ENCODE data around the gene PPP1R3G. TPM values are rescaled to one million over a fixed set of nuclear protein-coding genes. Genes with fewer than 3 reads are reported as not detected.

The PPP1R3G gene
- total and polyA plus RNA-seq, 2 of the 13 experiments (the other 11 are each of a cell fraction or from before 2014, with no cell fraction given): 1.2 to 1.3 TPM

- no peak overlapping the region for H3K9ac ChIP-seq (ENCODE audit: insufficient read depth, low read depth, low read length)
- peak overlapping the region; percentile 83 for H3K27ac ChIP-seq (ENCODE audit: extremely low read length, insufficient read depth, low read length)
- no peak for DNase-seq (ENCODE audit: low spot score)
- no peak overlapping the region for H3K4me3 ChIP-seq (replicated peaks in 1 of 3; ENCODE audit: insufficient read depth in 1 of 3, low read depth in 2 of 3, low read length in 3 of 3)
- no peak overlapping the region for H2AFZ ChIP-seq (ENCODE audit: low read length)
- no peak for ATAC-seq
- no peaks in the 10 kb centered on the region for H3K9me3 ChIP-seq (ENCODE audit: low read length)
- ChIA-PET CTCF (ENCODE audit: low intra/inter-chr PET ratio, low total read pairs) (no interaction called here), POLR2A (interaction anchor here (0.8 kb wide), 1 partner anchor 16 kb away, joined by 4 read pairs; no protein-coding TSS in a partner anchor)
- no peaks in the 10 kb centered on the region for H3K79me2 ChIP-seq (ENCODE audit: insufficient read depth, low read length)
- no peaks in the 10 kb centered on the region for H3K36me3 ChIP-seq (replicated peaks in 1 of 2; ENCODE audit: control insufficient read depth in 1 of 2, insufficient read depth in 2 of 2, low read length in 2 of 2)
- no TSS peak for BruUV-seq (replicated peaks)
- WGBS (ENCODE audit: low lambda C conversion rate): 96% methylated on average over 24 of the region's 24 CpGs
- FAIRE-seq: no peak
- intact Hi-C loops (cut with micrococcal nuclease; ENCODE audit: unreplicated experiment) (no loop called here), in situ Hi-C loops (cut with HindIII; ENCODE audit: extremely low pct_ligation_motif_present, low pct_unique_long_range_greater_than_20kb) (no loop called here)
- H4K20me1 ChIP-seq (ENCODE audit: insufficient read depth, low read length): no peaks in the 10 kb centered on the region
- no peaks in the 10 kb centered on the region for H3K27me3 ChIP-seq (ENCODE audit: control insufficient read depth in 1 of 2, insufficient read depth in 2 of 2, low read length in 2 of 2)
- no peak overlapping the region for H3K4me2 ChIP-seq (ENCODE audit: low read depth, low read length)
- TF ChIP-seq RNF219 (CRISPR knock-in tag; IDR thresholded peaks at IDR 0.05) (no peak), ZNF30 (CRISPR knock-in tag; IDR thresholded peaks at IDR 0.05) (no peak), ZBTB38 (CRISPR knock-in tag; IDR thresholded peaks at IDR 0.05) (peak; percentile 33; the same call in 1 of the 2 replicates), ISX (CRISPR knock-in tag; conservative IDR thresholded peaks at IDR 0.05) (no peak), CEBPB (IDR thresholded peaks at IDR 0.05; ENCODE audit: borderline replicate concordance, low read depth, low read length) (peak; percentile 48; the same call in 1 of the 2 replicates), MIER2 (CRISPR knock-in tag; IDR thresholded peaks at IDR 0.05) (no peak), NFE2L1 (CRISPR knock-in tag; IDR thresholded peaks at IDR 0.05; ENCODE audit: borderline replicate concordance) (no peak), ZSCAN31 (CRISPR knock-in tag; IDR thresholded peaks at IDR 0.05; ENCODE audit: low read depth) (no peak), NR1H2 (CRISPR knock-in tag; IDR thresholded peaks at IDR 0.05; ENCODE audit: borderline replicate concordance, low read depth) (no peak), ZKSCAN1 (IDR thresholded peaks at IDR 0.05; ENCODE audit: low read length) (no peak), NR2F6 (IDR thresholded peaks at IDR 0.05) (no peak), NR2F6 (CRISPR knock-in tag; IDR thresholded peaks at IDR 0.05) (no peak), KDM5B (CRISPR knock-in tag; IDR thresholded peaks at IDR 0.05; ENCODE audit: borderline replicate concordance) (no peak), DNMT3B (CRISPR knock-in tag; conservative IDR thresholded peaks at IDR 0.05) (no peak), ZFP62 (CRISPR knock-in tag; IDR thresholded peaks at IDR 0.05) (no peak)
- TF ChIP-seq, protein P1, sequence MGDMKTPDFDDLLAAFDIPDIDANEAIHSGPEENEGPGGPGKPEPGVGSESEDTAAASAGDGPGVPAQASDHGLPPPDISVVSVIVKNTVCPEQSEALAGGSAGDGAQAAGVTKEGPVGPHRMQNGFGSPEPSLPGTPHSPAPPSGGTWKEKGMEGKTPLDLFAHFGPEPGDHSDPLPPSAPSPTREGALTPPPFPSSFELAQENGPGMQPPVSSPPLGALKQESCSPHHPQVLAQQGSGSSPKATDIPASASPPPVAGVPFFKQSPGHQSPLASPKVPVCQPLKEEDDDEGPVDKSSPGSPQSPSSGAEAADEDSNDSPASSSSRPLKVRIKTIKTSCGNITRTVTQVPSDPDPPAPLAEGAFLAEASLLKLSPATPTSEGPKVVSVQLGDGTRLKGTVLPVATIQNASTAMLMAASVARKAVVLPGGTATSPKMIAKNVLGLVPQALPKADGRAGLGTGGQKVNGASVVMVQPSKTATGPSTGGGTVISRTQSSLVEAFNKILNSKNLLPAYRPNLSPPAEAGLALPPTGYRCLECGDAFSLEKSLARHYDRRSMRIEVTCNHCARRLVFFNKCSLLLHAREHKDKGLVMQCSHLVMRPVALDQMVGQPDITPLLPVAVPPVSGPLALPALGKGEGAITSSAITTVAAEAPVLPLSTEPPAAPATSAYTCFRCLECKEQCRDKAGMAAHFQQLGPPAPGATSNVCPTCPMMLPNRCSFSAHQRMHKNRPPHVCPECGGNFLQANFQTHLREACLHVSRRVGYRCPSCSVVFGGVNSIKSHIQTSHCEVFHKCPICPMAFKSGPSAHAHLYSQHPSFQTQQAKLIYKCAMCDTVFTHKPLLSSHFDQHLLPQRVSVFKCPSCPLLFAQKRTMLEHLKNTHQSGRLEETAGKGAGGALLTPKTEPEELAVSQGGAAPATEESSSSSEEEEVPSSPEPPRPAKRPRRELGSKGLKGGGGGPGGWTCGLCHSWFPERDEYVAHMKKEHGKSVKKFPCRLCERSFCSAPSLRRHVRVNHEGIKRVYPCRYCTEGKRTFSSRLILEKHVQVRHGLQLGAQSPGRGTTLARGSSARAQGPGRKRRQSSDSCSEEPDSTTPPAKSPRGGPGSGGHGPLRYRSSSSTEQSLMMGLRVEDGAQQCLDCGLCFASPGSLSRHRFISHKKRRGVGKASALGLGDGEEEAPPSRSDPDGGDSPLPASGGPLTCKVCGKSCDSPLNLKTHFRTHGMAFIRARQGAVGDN (CRISPR knock-in tag; IDR thresholded peaks at IDR 0.05): peak; percentile 31; the same call in 1 of the 2 replicates
- H3K4me1 ChIP-seq (ENCODE audit: insufficient read depth, low read length): peaks cover 73% of the 10 kb centered on the region
Measured at GRCh38 chr6:5066456-5067093, 18.6 kb upstream of the PPP1R3G start.
